Neural crest cell (in vitro differentiated cells): ENCODE data around the gene OR2F2. TPM values are rescaled to one million over a fixed set of nuclear protein-coding genes. Genes with fewer than 3 reads are reported as not detected.
A peak's percentile ranks its signal among the peaks of the same experiment; 100 is the strongest.

ENCODE experiments used
- DNase-seq: peaks from one replicate; pipeline ENCODE4 v3.0.0; 2021; ENCODE audit warnings: low read depth, mixed read lengths, low spot score
- H3K27ac Mint-ChIP-seq: one replicate; pipeline ENCODE4 v1.8.0; 2021; ENCODE audit warnings: mild to moderate bottlenecking, mixed read lengths; ENCODE audit not compliant: unreplicated experiment
- H3K27me3 Mint-ChIP-seq: 2 replicates; pipeline ENCODE4 v1.8.0; 2021; ENCODE audit warnings: low read depth, mild to moderate bottlenecking, mixed read lengths
- H3K36me3 Mint-ChIP-seq: 2 replicates; pipeline ENCODE4 v1.8.0; 2021; ENCODE audit warnings: low read depth, mild to moderate bottlenecking, mixed read lengths
- H3K4me1 Mint-ChIP-seq: 2 replicates; pipeline ENCODE4 v1.8.0; 2021; ENCODE audit warnings: mixed read lengths
- H3K4me3 Mint-ChIP-seq: one replicate; pipeline ENCODE4 v1.8.0; 2021; ENCODE audit warnings: mild to moderate bottlenecking, mixed read lengths
- H3K9me3 Mint-ChIP-seq: 2 replicates; pipeline ENCODE4 v1.8.0; 2021; ENCODE audit warnings: mixed read lengths
- total RNA-seq: library from RNA; stranded (reverse); gene quantifications from 2 replicates; pipeline ENCODE4 v1.2.1, GENCODE V29; 2021
- TF ChIP-seq, protein P1 (sequence below): fragments of 200-600 bp; sonication (generic); conservative IDR thresholded peaks from 2 replicates; pipeline ENCODE4 v1.5.0; 2021; ENCODE audit warnings: antibody characterized with exemption, mild to moderate bottlenecking

The OR2F2 gene
- total RNA-seq, 1 donor from 2014 or later: not detected

DNA sequence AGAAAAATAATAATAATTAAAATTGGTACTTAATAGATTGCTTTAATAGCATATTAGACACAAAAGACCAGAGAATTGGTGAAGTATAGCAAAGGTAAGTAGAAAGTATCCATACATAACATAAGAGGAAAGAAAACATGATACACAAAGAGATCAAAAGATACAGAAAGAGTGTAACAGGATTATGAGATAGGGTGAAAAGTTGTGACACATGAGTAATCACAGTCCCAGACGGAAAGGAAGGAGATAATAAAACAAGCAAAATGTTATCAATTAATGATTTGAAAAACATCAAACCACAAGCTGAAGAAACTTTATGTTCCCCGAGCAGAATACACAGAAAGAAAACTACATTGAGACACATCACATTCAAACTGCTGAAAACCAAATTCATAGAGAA, 43.6 kb upstream of the OR2F2 start:
- DNase-seq: no peak
- Mint-ChIP-seq H3K4me1 (peaks cover 15% of the 10 kb centered on the region), H3K36me3 (peaks cover 48% of the 10 kb centered on the region), H3K27ac (no peak overlapping the region), H3K9me3 (peaks cover 16% of the 10 kb centered on the region), H3K4me3 (no peak overlapping the region), H3K27me3 (no peaks in the 10 kb centered on the region)
- TF ChIP-seq, protein P1, sequence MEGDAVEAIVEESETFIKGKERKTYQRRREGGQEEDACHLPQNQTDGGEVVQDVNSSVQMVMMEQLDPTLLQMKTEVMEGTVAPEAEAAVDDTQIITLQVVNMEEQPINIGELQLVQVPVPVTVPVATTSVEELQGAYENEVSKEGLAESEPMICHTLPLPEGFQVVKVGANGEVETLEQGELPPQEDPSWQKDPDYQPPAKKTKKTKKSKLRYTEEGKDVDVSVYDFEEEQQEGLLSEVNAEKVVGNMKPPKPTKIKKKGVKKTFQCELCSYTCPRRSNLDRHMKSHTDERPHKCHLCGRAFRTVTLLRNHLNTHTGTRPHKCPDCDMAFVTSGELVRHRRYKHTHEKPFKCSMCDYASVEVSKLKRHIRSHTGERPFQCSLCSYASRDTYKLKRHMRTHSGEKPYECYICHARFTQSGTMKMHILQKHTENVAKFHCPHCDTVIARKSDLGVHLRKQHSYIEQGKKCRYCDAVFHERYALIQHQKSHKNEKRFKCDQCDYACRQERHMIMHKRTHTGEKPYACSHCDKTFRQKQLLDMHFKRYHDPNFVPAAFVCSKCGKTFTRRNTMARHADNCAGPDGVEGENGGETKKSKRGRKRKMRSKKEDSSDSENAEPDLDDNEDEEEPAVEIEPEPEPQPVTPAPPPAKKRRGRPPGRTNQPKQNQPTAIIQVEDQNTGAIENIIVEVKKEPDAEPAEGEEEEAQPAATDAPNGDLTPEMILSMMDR: no peak

DNA sequence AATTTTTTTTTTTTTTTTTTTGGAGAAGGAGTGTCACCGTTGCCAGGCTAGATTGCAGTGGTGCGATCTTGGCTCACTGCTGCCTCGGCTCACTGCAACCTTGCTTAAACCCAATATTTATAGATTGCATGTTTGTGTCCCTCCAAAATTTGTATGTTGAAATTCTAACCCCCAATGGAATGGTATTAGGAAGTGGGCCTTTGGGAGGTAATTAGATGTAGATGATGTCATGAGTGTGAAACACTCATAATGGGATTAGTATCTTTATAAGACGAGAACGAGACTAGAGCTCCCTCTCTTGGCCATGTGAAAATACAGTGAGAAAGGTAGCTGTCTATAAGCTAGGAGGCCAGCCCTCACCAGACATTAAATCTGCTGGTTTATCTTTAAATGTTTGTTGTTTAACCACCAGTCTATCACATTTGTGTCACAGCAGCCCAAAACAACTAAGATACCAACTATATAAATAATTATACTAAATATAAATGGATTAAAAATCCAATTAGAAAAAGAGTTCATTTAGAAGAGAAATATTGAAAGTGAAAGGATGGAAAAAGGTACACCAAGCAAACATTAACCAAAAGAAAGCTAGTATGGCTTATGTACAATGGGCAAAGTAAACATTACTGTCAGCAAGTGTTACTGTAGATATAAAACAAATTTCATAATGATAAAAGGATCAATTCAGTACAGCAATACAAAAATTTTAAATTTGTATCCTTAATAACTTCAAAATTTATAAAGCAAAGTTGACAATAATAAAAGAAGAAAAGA, 42.3 kb upstream of the OR2F2 start:
- H3K36me3 Mint-ChIP-seq: peaks cover 48% of the 10 kb centered on the region
- H3K4me3 Mint-ChIP-seq: peak overlapping the region; percentile 15
- H3K27ac Mint-ChIP-seq: no peak overlapping the region
- peaks cover 10% of the 10 kb centered on the region for H3K4me1 Mint-ChIP-seq
- TF ChIP-seq, protein P1: peak; percentile 60
- H3K27me3 Mint-ChIP-seq: no peaks in the 10 kb centered on the region
- DNase-seq: no peak
- H3K9me3 Mint-ChIP-seq: peaks cover 16% of the 10 kb centered on the region

DNA sequence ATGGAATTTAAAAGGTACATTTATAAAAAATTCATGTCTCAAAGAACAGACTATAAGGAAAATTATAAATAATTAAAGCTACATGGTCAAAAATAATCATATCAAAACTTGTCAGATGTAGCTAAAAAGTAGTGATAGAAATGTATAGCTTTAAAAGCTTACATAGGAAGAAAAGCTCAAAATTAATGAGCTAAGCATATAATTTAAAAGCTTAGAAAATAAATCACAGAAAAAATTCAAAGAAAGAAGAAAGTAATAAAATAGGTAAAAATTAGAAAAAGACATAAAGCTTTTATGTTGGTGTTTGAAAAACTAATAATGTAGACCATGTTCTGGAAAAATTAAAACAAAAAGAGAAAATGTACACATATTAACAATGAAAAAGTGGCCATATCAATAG, 38.4 kb upstream of the OR2F2 start:
- H3K4me1 Mint-ChIP-seq: peaks cover 36% of the 10 kb centered on the region
- no peak overlapping the region for H3K27ac Mint-ChIP-seq

DNA sequence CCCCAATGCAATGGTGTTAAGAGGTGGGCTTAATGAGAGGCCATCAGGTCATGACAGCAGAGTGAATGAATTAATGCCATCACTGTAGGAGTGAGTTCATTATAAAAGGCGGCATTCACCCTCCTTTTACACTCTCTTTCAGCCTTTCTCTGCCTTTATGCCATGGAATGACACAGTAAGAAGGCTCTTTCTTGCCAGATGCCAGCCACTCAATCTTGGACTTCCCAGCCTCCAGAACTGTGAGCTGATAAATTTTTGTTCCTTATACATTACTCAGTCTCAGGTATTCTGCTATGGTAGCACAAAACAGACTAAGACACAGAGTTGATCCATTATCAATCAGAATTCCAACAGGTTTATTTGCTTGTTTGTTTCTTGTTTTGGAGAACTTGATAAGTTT, 36.2 kb upstream of the OR2F2 start:
- TF ChIP-seq, protein P1: no peak
- Mint-ChIP-seq H3K4me3 (peak overlapping the region; percentile 97), H3K9me3 (peaks cover 2% of the 10 kb centered on the region), H3K4me1 (peaks cover 40% of the 10 kb centered on the region), H3K27me3 (no peaks in the 10 kb centered on the region), H3K36me3 (peaks cover 7% of the 10 kb centered on the region), H3K27ac (no peak overlapping the region)
- DNase-seq: no peak

More for the DNA sequence above, 38.4 kb upstream of the OR2F2 start:
- H3K9me3 Mint-ChIP-seq: peaks cover 2% of the 10 kb centered on the region
- no peaks in the 10 kb centered on the region for H3K27me3 Mint-ChIP-seq
- DNase-seq: no peak
- H3K36me3 Mint-ChIP-seq: peaks cover 18% of the 10 kb centered on the region
- no peak overlapping the region for H3K4me3 Mint-ChIP-seq
- TF ChIP-seq, protein P1: no peak

DNA sequence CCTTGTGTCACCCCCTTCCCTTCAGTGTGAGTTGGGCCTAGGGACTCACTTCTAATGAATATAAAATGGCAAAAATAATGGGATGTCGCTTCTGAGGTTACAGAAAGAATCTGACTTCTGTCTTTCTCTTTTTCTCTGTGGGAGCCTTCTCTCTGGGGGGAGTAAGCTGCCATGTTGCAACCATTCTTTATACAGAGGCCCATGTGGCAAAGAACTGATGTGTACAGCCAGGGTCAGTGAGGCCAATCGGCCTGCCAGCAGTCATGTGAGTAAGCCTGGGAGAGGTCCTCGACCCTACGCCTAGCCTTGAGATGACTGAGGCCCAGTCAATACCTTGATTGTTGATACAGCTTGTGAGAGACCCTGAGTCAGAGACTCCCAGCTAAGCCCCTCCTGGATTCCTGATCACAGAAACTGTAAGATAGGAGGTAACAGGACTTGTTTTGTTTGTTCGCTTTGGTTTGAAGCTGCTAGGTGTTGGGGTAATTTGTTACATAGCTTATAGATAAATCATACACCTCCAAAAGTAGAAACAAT, 34.7 kb upstream of the OR2F2 start:
- H3K36me3 Mint-ChIP-seq: no peaks in the 10 kb centered on the region
- no peak for DNase-seq
- H3K27me3 Mint-ChIP-seq: no peaks in the 10 kb centered on the region
- peak overlapping the region; percentile 85 for H3K27ac Mint-ChIP-seq
- H3K9me3 Mint-ChIP-seq: no peaks in the 10 kb centered on the region
- peak overlapping the region; percentile 97 for H3K4me3 Mint-ChIP-seq
- H3K4me1 Mint-ChIP-seq: peaks cover 42% of the 10 kb centered on the region
- TF ChIP-seq, protein P1: no peak
